Body of pancreas (tissue), 4 donors: ENCODE measurements around the gene DMRT1. TPM values are rescaled to one million over a fixed set of nuclear protein-coding genes. Genes with fewer than 3 reads are reported as not detected.

Experiments used
- ATAC-seq: fragments of 150-250 bp; one replicate; pipeline ENCODE4 v1.9.1; 2016
- DNase-seq, 4 donors: peaks; one replicate each; pipeline ENCODE4 v3.0.0-alpha.2; 2019
- H3K27ac ChIP-seq, 4 donors: fragments of 200-600 bp; sonication (generic); 1 replicate in 3 of 4; 2 replicates in 1 of 4; pipeline versions ENCODE4 v1.5.1 to v1.6.1; 2016 to 2019; ENCODE audit warnings: mild to moderate bottlenecking in 1 of 4, mixed read lengths in 1 of 4, moderate library complexity in 1 of 4
- H3K27me3 ChIP-seq, 2 donors: fragments of 200-600 bp; sonication (generic); one replicate each; pipeline ENCODE4 v1.6.0; 2016; ENCODE audit warnings: mild to moderate bottlenecking in 1 of 2
- H3K36me3 ChIP-seq, 2 donors: fragments of 200-600 bp; sonication (generic); replicated peaks in 1 of 2; 2 replicates each; pipeline ENCODE4 v1.5.1; 2016; ENCODE audit warnings: low read depth in 2 of 2; ENCODE audit not compliant: insufficient read depth in 1 of 2
- H3K4me1 ChIP-seq: fragments of 200-600 bp; sonication (generic); one replicate; pipeline ENCODE4 v1.6.0; 2016
- H3K4me3 ChIP-seq, 2 donors: fragments of 200-600 bp; sonication (generic); 1 replicate in 1 of 2; 2 replicates in 1 of 2; pipeline ENCODE4 v1.5.1; 2016 to 2019
- H3K9me3 ChIP-seq, 3 donors: fragments of 200-600 bp; sonication (generic); 1 replicate in 2 of 3; 2 replicates in 1 of 3; pipeline ENCODE4 v1.5.1; 2016
- POLR2A ChIP-seq, 3 donors: fragments of 450-650 bp; IDR thresholded peaks; one replicate each; pipeline ENCODE4 v1.6.1; 2016; ENCODE audit warnings: antibody characterized with exemption in 3 of 3, mild to moderate bottlenecking in 2 of 3
- WGBS, 2 donors: methylation state at CpG; one replicate each; pipeline ENCODE4 v1.1.5; 2017; 5-methylcytosine and 5-hydroxymethylcytosine counted together
- intact Hi-C: fragments of 100-400 bp; cut with DNase I; formaldehyde crosslinking; loops from one replicate; pipeline ENCODE4 v1.15.1; 2023
- total RNA-seq, 2 donors: library from RNA; depleted of rRNA; stranded (reverse); fragments of >200 nt; gene quantifications; one replicate each; pipeline ENCODE4 v1.1.0, GENCODE V29; 2016
- TF ChIP-seq, protein P1 (sequence below), 7 experiments: fragments of 450-650 bp in 4 of 7; fragments of 200-600 bp in 3 of 7; sonication (generic) in 3 of 7; IDR thresholded peaks; one replicate each; pipeline ENCODE4 v1.5.1; 2016 to 2019; ENCODE audit warnings: antibody characterized with exemption in 7 of 7

DMRT1 gene
- total RNA-seq, 2 donors from 2014 or later, result not detected

DNA sequence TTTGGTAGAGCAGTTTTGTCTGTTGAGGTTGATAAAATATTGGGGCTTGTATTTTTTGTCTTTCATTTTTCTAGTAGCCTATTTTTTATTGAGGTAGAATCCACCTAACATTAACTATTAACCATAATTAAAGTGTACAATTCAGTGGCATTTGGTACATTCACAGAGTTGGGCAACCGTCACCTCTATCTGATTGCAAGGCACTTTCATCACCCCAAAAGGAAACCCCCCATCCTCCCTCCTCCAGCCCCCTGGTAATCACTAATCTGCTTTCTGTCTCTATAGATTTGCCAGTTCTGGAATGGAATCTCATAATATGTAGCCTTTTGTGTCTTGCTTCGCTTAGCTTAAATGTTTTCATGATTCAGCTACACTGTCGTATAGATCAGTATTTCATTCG is 79.4 kb downstream of the DMRT1 start:
- H3K4me3 ChIP-seq, result no peak overlapping the region
- TF ChIP-seq, protein P1, sequence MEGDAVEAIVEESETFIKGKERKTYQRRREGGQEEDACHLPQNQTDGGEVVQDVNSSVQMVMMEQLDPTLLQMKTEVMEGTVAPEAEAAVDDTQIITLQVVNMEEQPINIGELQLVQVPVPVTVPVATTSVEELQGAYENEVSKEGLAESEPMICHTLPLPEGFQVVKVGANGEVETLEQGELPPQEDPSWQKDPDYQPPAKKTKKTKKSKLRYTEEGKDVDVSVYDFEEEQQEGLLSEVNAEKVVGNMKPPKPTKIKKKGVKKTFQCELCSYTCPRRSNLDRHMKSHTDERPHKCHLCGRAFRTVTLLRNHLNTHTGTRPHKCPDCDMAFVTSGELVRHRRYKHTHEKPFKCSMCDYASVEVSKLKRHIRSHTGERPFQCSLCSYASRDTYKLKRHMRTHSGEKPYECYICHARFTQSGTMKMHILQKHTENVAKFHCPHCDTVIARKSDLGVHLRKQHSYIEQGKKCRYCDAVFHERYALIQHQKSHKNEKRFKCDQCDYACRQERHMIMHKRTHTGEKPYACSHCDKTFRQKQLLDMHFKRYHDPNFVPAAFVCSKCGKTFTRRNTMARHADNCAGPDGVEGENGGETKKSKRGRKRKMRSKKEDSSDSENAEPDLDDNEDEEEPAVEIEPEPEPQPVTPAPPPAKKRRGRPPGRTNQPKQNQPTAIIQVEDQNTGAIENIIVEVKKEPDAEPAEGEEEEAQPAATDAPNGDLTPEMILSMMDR (IDR thresholded peaks at IDR 0.05), result no peak
- TF ChIP-seq POLR2A (IDR thresholded peaks at IDR 0.05), result no peak
- no peak overlapping the region for H3K27ac ChIP-seq
- H3K36me3 ChIP-seq, result no peaks in the 10 kb centered on the region
- intact Hi-C loops, result no loop called here
- DNase-seq (no peak), ATAC-seq (no peak)
- H3K9me3 ChIP-seq, result no peaks in the 10 kb centered on the region
- H3K27me3 ChIP-seq, result no peaks in the 10 kb centered on the region
- 48 to 54% methylated on average over 4 of the region's 4 CpGs for WGBS, 2 donors
- H3K4me1 ChIP-seq, result no peaks in the 10 kb centered on the region

DNA sequence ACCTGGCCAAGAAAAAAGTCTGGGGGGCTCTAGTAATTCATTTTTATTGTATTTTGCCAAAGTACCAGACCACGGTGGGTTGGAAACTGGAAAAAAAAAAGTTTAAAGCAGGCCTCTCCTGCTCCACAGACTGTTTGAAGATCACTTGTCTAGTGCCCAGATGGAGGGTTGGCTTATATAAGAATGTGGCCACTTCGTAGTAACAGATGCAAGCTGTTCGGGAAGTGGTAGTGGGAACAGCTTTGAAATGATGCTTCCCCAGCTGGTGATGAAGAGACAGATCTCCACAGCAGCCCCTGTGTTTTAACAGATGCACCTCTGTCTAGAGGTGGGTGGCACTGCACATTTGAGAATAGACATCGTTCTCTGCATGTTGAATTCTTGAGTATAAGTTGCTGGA is 80.7 kb downstream of the DMRT1 start:
- TF ChIP-seq, protein P1 (IDR thresholded peaks at IDR 0.05), result no peak
- no peak for TF ChIP-seq POLR2A (IDR thresholded peaks at IDR 0.05)
- Histone ChIP-seq H3K4me1 (no peaks in the 10 kb centered on the region), H3K27me3 (no peaks in the 10 kb centered on the region), H3K4me3 (no peak overlapping the region), H3K36me3 (no peaks in the 10 kb centered on the region), H3K27ac (no peak overlapping the region), H3K9me3 (no peaks in the 10 kb centered on the region)
- intact Hi-C loops, result no loop called here
- whole genome bisulfite sequencing, 2 donors, result 69 to 78% methylated on average over 4 of the region's 4 CpGs
- ATAC-seq, result no peak
- DNase-seq, result no peak

DNA sequence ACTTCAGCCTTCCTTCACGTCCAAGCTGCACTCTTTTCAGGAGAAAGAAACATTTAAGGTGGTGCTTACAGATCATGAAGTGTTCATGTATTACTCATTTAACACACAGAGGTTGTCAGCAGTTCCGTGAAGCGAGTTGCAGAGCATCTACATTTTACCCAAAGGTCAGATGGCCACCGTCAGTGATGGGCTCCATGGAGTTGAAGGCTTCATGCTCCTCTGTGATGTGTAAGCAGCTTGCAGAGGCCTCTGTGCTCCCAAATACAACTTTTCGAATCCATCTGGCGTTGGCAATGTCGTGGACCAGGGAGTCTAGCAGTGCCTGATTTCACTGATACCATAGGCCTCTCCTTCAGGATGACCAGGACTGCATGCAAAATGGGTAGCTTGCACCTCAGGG is 81.2 kb downstream of the DMRT1 start:
- ATAC-seq, result no peak
- H3K27me3 ChIP-seq, result no peaks in the 10 kb centered on the region
- H3K9me3 ChIP-seq, result no peaks in the 10 kb centered on the region
- H3K4me3 ChIP-seq, result no peak overlapping the region
- H3K27ac ChIP-seq, result no peak overlapping the region
- intact Hi-C loops, result no loop called here
- TF ChIP-seq, protein P1 (IDR thresholded peaks at IDR 0.05), result no peak
- TF ChIP-seq POLR2A (IDR thresholded peaks at IDR 0.05), result no peak
- no peaks in the 10 kb centered on the region for H3K36me3 ChIP-seq
- no peaks in the 10 kb centered on the region for H3K4me1 ChIP-seq
- WGBS, 2 donors, result 69 to 70% methylated on average over 4 to 7 of the region's 7 CpGs
- DNase-seq, result no peak

DNA sequence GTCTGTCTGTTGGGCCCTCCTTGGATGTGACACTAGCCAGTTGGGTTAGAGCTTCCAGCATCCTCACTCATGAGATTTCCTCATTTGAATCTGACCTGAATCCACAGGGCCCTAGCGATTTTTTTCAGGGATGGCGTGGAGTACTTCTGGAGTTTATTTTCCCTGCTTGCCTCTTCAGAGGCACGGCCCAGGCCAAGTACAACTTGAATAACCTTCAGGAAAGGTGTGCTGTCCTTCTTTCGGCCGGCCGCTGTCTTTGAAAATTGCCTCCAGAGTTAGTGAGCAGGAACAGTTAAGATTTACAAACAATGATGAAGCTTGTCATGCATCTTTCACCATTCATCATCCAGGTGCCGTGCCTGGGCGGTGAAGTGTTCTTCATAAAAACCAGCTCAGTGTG is 85.5 kb downstream of the DMRT1 start:
- ATAC-seq, result no peak
- no peak for DNase-seq
- TF ChIP-seq POLR2A (IDR thresholded peaks at IDR 0.05), result no peak
- TF ChIP-seq, protein P1 (IDR thresholded peaks at IDR 0.05), result no peak
- Histone ChIP-seq H3K36me3 (no peaks in the 10 kb centered on the region), H3K4me1 (no peaks in the 10 kb centered on the region), H3K27me3 (no peaks in the 10 kb centered on the region), H3K27ac (no peak overlapping the region), H3K4me3 (no peak overlapping the region), H3K9me3 (no peaks in the 10 kb centered on the region)
- WGBS, 2 donors, result 79 to 81% methylated on average over 8 of the region's 8 CpGs
- intact Hi-C loops, result no loop called here

DNA sequence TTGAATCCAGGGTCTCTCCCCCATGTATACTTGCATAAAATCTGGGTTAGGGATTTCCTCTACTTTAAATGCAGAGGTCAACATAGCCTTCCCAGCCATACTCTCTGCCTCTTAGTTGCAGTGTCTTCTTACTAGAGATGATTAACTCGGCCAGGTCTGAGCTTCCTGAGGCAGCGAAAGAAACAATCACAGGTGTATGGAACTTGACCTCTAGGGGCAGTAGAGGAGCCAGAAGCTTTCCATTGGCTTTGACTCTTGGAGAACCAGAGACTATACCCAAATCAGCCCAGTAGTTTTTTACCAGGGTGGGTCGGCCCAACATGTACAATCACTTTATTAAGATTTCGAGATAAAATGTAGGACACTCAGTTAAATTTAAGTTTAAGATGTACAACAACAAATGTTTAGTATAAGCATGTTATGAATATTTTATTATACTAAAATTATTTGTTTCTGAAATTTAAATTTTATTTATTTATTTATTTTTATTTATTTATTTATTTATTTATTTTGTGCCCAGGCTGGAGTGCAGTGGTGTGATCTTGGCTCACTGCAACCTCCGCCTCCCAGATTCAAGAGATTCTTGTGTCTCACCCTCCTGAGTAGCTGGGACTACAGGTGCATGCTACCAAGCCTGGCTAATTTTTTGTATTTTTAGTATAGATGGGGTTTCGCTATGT is 87.0 kb downstream of the DMRT1 start:
- DNase-seq, result peak in 3 of 4 donors; percentile 15 to 17 (median 17)
- no peaks in the 10 kb centered on the region for H3K4me1 ChIP-seq
- H3K36me3 ChIP-seq, result no peaks in the 10 kb centered on the region
- no peak for TF ChIP-seq POLR2A (IDR thresholded peaks at IDR 0.05)
- TF ChIP-seq, protein P1 (IDR thresholded peaks at IDR 0.05), result peak in 6 of 7 experiments; percentile 19 to 56 (median 31)
- intact Hi-C loops, result no loop called here
- no peaks in the 10 kb centered on the region for H3K9me3 ChIP-seq
- H3K27ac ChIP-seq, result no peak overlapping the region
- H3K4me3 ChIP-seq, result no peak overlapping the region
- 53 to 58% methylated on average over 6 of the region's 6 CpGs for WGBS, 2 donors
- no peaks in the 10 kb centered on the region for H3K27me3 ChIP-seq
- ATAC-seq, result no peak
